WTC11 (cell line): ENCODE results near the gene PTPRT. TPM values are rescaled to one million over a fixed set of nuclear protein-coding genes. Genes with fewer than 3 reads are reported as not detected.

Experiments used
- ATAC-seq: fragments of 200-7000 bp; cut with Tn5 transposase; 2 replicates; pipeline ENCODE4 v1.10.0; 2021; ENCODE audit warnings: mild to moderate bottlenecking, moderate library complexity
- CTCF ChIA-PET: fragments of 300-600 bp; sonication (Branson Sonifier 250); formaldehyde crosslinking; loops from one replicate; lab custom pipeline; 2021; ENCODE audit warnings: antibody characterized with exemption; lab: Charles Lee
- POLR2A ChIA-PET: fragments of 350-600 bp; sonication (Branson Sonifier 250); formaldehyde crosslinking; loops from one replicate; lab custom pipeline; 2021; ENCODE audit warnings: antibody characterized with exemption; lab: Charles Lee
- DNase-seq: peaks from one replicate; pipeline ENCODE4 v3.0.0; 2021; ENCODE audit warnings: low spot score
- H3K27ac Mint-ChIP-seq: 2 replicates; pipeline ENCODE4 v1.8.0; 2021; ENCODE audit warnings: mixed read lengths
- H3K27me3 Mint-ChIP-seq: 2 replicates; pipeline ENCODE4 v1.8.0; 2021; ENCODE audit warnings: low read depth, mild to moderate bottlenecking, moderate library complexity, mixed read lengths
- H3K36me3 Mint-ChIP-seq: 2 replicates; pipeline ENCODE4 v1.8.0; 2021; ENCODE audit warnings: mixed read lengths
- H3K4me1 Mint-ChIP-seq: 2 replicates; pipeline ENCODE4 v1.8.0; 2022; ENCODE audit warnings: mixed read lengths
- H3K4me3 Mint-ChIP-seq: 2 replicates; pipeline ENCODE4 v1.8.0; 2021; ENCODE audit warnings: mild to moderate bottlenecking, moderate library complexity, mixed read lengths
- H3K9me3 Mint-ChIP-seq: 2 replicates; pipeline ENCODE4 v1.8.0; 2021; ENCODE audit warnings: mixed read lengths
- AR ChIP-seq: fragments of 250-450 bp; sonication (Bioruptor Pico); IDR thresholded peaks from 2 replicates; pipeline ENCODE4 v1.9.0; 2021; ENCODE audit warnings: mild to moderate bottlenecking
- ATF2 ChIP-seq: sonication (generic); formaldehyde crosslinking; IDR thresholded peaks from 2 replicates; pipeline ENCODE4 v1.8.1; 2022; ENCODE audit warnings: low read depth, missing genetic modification reagents, borderline replicate concordance
- CREB1 ChIP-seq: sonication (generic); formaldehyde crosslinking; IDR thresholded peaks from 2 replicates; pipeline ENCODE4 v1.8.0; 2023; ENCODE audit warnings: mild to moderate bottlenecking, missing genetic modification reagents
- E2F1 ChIP-seq: sonication (generic); formaldehyde crosslinking; IDR thresholded peaks from 2 replicates; pipeline ENCODE4 v1.8.0; 2022; ENCODE audit warnings: mild to moderate bottlenecking, missing genetic modification reagents
- EMX1 ChIP-seq: fragments of 250-450 bp; sonication (Bioruptor Pico); IDR thresholded peaks from 2 replicates; pipeline ENCODE4 v1.8.0; 2021; ENCODE audit warnings: mild to moderate bottlenecking
- ESRRA ChIP-seq: sonication (generic); formaldehyde crosslinking; IDR thresholded peaks from 2 replicates; pipeline ENCODE4 v1.8.1; 2022; ENCODE audit warnings: mild to moderate bottlenecking, missing genetic modification reagents, borderline replicate concordance
- FOXK1 ChIP-seq: sonication (generic); formaldehyde crosslinking; IDR thresholded peaks from 2 replicates; pipeline ENCODE4 v1.8.0; 2022; ENCODE audit warnings: mild to moderate bottlenecking, moderate library complexity, missing genetic modification reagents
- GTF2I ChIP-seq: fragments of 250-450 bp; sonication (Bioruptor Pico); conservative IDR thresholded peaks from 2 replicates; pipeline ENCODE4 v1.4.0; 2021; ENCODE audit warnings: mild to moderate bottlenecking
- JUN ChIP-seq: sonication (generic); formaldehyde crosslinking; IDR thresholded peaks from 2 replicates; pipeline ENCODE4 v1.8.0; 2023; ENCODE audit warnings: mild to moderate bottlenecking, missing genetic modification reagents
- NR1H2 ChIP-seq: sonication (generic); formaldehyde crosslinking; IDR thresholded peaks from 2 replicates; pipeline ENCODE4 v1.9.0; 2021; ENCODE audit warnings: mild to moderate bottlenecking, moderate library complexity, missing genetic modification reagents
- NR3C1 ChIP-seq: sonication (generic); formaldehyde crosslinking; conservative IDR thresholded peaks from 2 replicates; pipeline ENCODE4 v1.8.1; 2023; ENCODE audit warnings: low read depth, mild to moderate bottlenecking, missing genetic modification reagents
- RELA ChIP-seq: sonication (generic); formaldehyde crosslinking; IDR thresholded peaks from 2 replicates; pipeline ENCODE4 v1.8.1; 2022; ENCODE audit warnings: missing genetic modification reagents, mild to moderate bottlenecking, borderline replicate concordance
- SMAD4 ChIP-seq: sonication (generic); formaldehyde crosslinking; IDR thresholded peaks from 2 replicates; pipeline ENCODE4 v1.8.0; 2022; ENCODE audit warnings: mild to moderate bottlenecking, missing genetic modification reagents
- ZBTB21 ChIP-seq: sonication (generic); formaldehyde crosslinking; IDR thresholded peaks from 2 replicates; pipeline ENCODE4 v1.8.1; 2023; ENCODE audit warnings: mild to moderate bottlenecking, missing genetic modification reagents, borderline replicate concordance
- ZNF232 ChIP-seq: sonication (generic); formaldehyde crosslinking; IDR thresholded peaks from 2 replicates; pipeline ENCODE4 v1.8.0; 2022; ENCODE audit warnings: mild to moderate bottlenecking, missing genetic modification reagents
- total RNA-seq: library from RNA; stranded (reverse); gene quantifications from 3 replicates; pipeline ENCODE4 v1.2.3, GENCODE V29; 2021
- TF ChIP-seq, protein P1 (sequence below): fragments of 250-450 bp; sonication (Bioruptor Pico); IDR thresholded peaks from 2 replicates; pipeline ENCODE4 v1.8.0; 2021; ENCODE audit warnings: mild to moderate bottlenecking
- TF ChIP-seq, protein P2 (sequence below): sonication (generic); formaldehyde crosslinking; IDR thresholded peaks from 2 replicates; pipeline ENCODE4 v1.8.0; 2023; ENCODE audit warnings: missing genetic modification reagents
- TF ChIP-seq, protein P3 (sequence below): sonication (generic); formaldehyde crosslinking; conservative IDR thresholded peaks from 2 replicates; pipeline ENCODE4 v1.8.1; 2023; ENCODE audit warnings: mild to moderate bottlenecking, low read depth, missing genetic modification reagents, moderate library complexity
- TF ChIP-seq, protein P4 (sequence below): fragments of 250-450 bp; sonication (Bioruptor Pico); IDR thresholded peaks from 2 replicates; pipeline ENCODE4 v1.9.0; 2021; ENCODE audit warnings: moderate library complexity, mild to moderate bottlenecking, inconsistent platforms, borderline replicate concordance

The PTPRT gene
- total RNA-seq, 1 experiment from 2014 or later, result 1.1 TPM

GRCh38 chr20:42191140-42191860 is 998.4 kb downstream of the PTPRT start:
- Mint-ChIP-seq H3K4me1 (peaks cover 11% of the 10 kb centered on the region), H3K36me3 (no peaks in the 10 kb centered on the region), H3K27me3 (peaks cover 43% of the 10 kb centered on the region), H3K4me3 (no peak overlapping the region), H3K9me3 (no peaks in the 10 kb centered on the region), H3K27ac (no peak overlapping the region)
- ATAC-seq, result peak; percentile 79
- CTCF ChIA-PET, result interaction anchor here (1.0 kb wide), 1 partner anchor 997 kb away, joined by 6 read pairs; no protein-coding TSS in a partner anchor
- POLR2A ChIA-PET, result no interaction called here
- TF ChIP-seq SMAD4 (CRISPR knock-in tag) (no peak), E2F1 (CRISPR knock-in tag) (no peak), ATF2 (no peak), ESRRA (no peak), ZNF232 (CRISPR knock-in tag) (no peak), CREB1 (CRISPR knock-in tag) (no peak), GTF2I (CRISPR knock-in tag) (no peak)
- TF ChIP-seq, protein P1, sequence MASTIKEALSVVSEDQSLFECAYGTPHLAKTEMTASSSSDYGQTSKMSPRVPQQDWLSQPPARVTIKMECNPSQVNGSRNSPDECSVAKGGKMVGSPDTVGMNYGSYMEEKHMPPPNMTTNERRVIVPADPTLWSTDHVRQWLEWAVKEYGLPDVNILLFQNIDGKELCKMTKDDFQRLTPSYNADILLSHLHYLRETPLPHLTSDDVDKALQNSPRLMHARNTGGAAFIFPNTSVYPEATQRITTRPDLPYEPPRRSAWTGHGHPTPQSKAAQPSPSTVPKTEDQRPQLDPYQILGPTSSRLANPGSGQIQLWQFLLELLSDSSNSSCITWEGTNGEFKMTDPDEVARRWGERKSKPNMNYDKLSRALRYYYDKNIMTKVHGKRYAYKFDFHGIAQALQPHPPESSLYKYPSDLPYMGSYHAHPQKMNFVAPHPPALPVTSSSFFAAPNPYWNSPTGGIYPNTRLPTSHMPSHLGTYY, result no peak
- peak; percentile 23 for DNase-seq

DNA sequence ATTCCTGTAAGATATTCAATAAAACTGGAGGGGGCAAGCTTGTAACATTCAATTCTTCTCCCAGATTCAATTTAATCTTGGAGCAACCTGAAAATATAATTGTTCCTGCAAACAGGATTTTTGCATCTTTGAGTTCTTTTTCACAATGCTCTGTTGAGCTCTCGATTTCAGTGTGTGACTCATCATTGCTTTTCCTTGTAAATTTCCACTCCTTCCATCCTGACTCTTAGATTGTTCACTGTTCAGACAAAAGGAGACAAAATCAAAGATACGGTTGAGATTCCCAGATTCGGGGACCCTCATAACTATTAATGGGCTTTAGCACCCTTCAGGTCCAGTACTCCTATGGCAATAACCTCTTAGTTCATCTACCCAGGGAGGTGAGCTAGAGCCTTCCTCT is 999.6 kb downstream of the PTPRT start:
- peaks cover 11% of the 10 kb centered on the region for H3K4me1 Mint-ChIP-seq
- peaks cover 53% of the 10 kb centered on the region for H3K27me3 Mint-ChIP-seq
- no peak for DNase-seq
- CTCF ChIA-PET, result interaction anchor here (1.1 kb wide), 1 partner anchor 11 kb away, joined by 3 read pairs; no protein-coding TSS in a partner anchor
- TF ChIP-seq, protein P2, sequence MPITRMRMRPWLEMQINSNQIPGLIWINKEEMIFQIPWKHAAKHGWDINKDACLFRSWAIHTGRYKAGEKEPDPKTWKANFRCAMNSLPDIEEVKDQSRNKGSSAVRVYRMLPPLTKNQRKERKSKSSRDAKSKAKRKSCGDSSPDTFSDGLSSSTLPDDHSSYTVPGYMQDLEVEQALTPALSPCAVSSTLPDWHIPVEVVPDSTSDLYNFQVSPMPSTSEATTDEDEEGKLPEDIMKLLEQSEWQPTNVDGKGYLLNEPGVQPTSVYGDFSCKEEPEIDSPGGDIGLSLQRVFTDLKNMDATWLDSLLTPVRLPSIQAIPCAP, result no peak
- no peak for TF ChIP-seq AR (CRISPR knock-in tag)
- TF ChIP-seq, protein P3, sequence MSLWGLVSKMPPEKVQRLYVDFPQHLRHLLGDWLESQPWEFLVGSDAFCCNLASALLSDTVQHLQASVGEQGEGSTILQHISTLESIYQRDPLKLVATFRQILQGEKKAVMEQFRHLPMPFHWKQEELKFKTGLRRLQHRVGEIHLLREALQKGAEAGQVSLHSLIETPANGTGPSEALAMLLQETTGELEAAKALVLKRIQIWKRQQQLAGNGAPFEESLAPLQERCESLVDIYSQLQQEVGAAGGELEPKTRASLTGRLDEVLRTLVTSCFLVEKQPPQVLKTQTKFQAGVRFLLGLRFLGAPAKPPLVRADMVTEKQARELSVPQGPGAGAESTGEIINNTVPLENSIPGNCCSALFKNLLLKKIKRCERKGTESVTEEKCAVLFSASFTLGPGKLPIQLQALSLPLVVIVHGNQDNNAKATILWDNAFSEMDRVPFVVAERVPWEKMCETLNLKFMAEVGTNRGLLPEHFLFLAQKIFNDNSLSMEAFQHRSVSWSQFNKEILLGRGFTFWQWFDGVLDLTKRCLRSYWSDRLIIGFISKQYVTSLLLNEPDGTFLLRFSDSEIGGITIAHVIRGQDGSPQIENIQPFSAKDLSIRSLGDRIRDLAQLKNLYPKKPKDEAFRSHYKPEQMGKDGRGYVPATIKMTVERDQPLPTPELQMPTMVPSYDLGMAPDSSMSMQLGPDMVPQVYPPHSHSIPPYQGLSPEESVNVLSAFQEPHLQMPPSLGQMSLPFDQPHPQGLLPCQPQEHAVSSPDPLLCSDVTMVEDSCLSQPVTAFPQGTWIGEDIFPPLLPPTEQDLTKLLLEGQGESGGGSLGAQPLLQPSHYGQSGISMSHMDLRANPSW (CRISPR knock-in tag), result no peak
- TF ChIP-seq EMX1, result no peak
- TF ChIP-seq GTF2I (CRISPR knock-in tag), result no peak
- no peak for TF ChIP-seq NR1H2 (CRISPR knock-in tag)
- no peak for TF ChIP-seq NR3C1
- TF ChIP-seq JUN, result no peak
- TF ChIP-seq, protein P4, sequence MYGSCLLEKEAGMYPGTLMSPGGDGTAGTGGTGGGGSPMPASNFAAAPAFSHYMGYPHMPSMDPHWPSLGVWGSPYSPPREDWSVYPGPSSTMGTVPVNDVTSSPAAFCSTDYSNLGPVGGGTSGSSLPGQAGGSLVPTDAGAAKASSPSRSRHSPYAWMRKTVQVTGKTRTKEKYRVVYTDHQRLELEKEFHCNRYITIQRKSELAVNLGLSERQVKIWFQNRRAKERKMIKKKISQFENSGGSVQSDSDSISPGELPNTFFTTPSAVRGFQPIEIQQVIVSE, result no peak
- no peak for TF ChIP-seq ZBTB21 (CRISPR knock-in tag)
- no peak for TF ChIP-seq FOXK1
- TF ChIP-seq CREB1 (CRISPR knock-in tag), result no peak
- TF ChIP-seq RELA (CRISPR knock-in tag), result no peak
- TF ChIP-seq, all 79 proteins: peak for 0
- Mint-ChIP-seq H3K9me3 (no peaks in the 10 kb centered on the region), H3K27ac (no peak overlapping the region), H3K36me3 (no peaks in the 10 kb centered on the region), H3K4me3 (no peak overlapping the region)
- POLR2A ChIA-PET, result no interaction called here
- no peak for ATAC-seq
